Subcutaneous abdominal adipose tissue (tissue), 5 donors: Measurements from ENCODE around the gene ZNF780A.
"Not testable (repeated sequence)": the region's sequence is repeated elsewhere in the genome, so short reads cannot be mapped to it uniquely, and the experiment has no call there.

ENCODE experiments used
- H3K27ac ChIP-seq: one replicate; pipeline ENCODE4 v1.7.0; 2013; ENCODE audit warnings: low read depth, mild to moderate bottlenecking, inconsistent platforms, low read length, moderate library complexity
- H3K27me3 ChIP-seq, 5 donors: one replicate each; pipeline ENCODE4 v1.7.0; 2013; ENCODE audit warnings: low read length in 5 of 5, inconsistent platforms in 1 of 5; ENCODE audit not compliant: control insufficient read depth in 5 of 5, insufficient read depth in 4 of 5
- H3K36me3 ChIP-seq, 5 donors: one replicate each; pipeline ENCODE4 v1.7.0; 2013; ENCODE audit warnings: low read length in 5 of 5; ENCODE audit not compliant: control insufficient read depth in 5 of 5, insufficient read depth in 5 of 5
- H3K4me1 ChIP-seq, 5 donors: one replicate each; pipeline ENCODE4 v1.7.0; 2013; ENCODE audit warnings: low read length in 5 of 5, mild to moderate bottlenecking in 3 of 5, moderate library complexity in 1 of 5; ENCODE audit not compliant: control insufficient read depth in 5 of 5, insufficient read depth in 5 of 5
- H3K4me3 ChIP-seq, 5 donors: one replicate each; pipeline ENCODE4 v1.7.0; 2013; ENCODE audit warnings: low read length in 5 of 5, low read depth in 1 of 5
- H3K9ac ChIP-seq, 5 donors: one replicate each; pipeline ENCODE4 v1.7.0; 2013; ENCODE audit warnings: low read length in 5 of 5, mild to moderate bottlenecking in 4 of 5, moderate library complexity in 3 of 5
- H3K9me3 ChIP-seq, 5 donors: one replicate each; pipeline ENCODE4 v1.7.0; 2013; ENCODE audit warnings: low read length in 5 of 5; ENCODE audit not compliant: control insufficient read depth in 5 of 5
- donor health status: healthy.
- donor health status: healthy.
- donor health status: healthy.
- donor health status: healthy.
- donor health status: healthy.

The ZNF780A gene

DNA sequence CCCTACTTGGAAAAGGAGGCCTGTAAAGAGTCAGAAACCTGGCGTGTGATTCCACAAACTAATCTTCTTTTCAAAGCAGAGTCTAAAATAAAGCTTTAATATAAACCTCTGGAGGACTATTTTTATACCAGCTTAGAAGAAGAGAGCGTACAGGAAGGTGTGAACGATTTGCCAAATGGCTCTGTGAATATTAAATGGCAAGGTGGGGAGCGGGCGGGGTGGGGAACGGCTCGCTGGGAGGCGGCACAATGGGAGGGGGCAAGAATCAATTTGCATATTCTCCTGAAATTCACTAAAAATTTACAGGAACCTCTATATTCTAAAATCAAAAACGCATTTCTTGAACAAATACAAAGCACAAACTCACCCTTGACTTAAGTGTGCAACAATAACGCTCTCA lies 35.7 kb downstream of the ZNF780A start:
- Histone ChIP-seq H3K9me3 (peaks cover 10 to 21% (median 13%) of the 10 kb centered on the region in 5 donors), H3K4me3 (peak overlapping the region; percentile 74 to 98 (median 97)), H3K4me1 (peaks cover 0 to 24% (median 19%) of the 10 kb centered on the region in 5 donors), H3K36me3 (peaks cover 0 to 7% (median 0%) of the 10 kb centered on the region in 5 donors), H3K9ac (peak overlapping the region in 4 of 5 donors; percentile 73 to 91 (median 80)), H3K27me3 (no peaks in the 10 kb centered on the region), H3K27ac (no peak overlapping the region)

DNA sequence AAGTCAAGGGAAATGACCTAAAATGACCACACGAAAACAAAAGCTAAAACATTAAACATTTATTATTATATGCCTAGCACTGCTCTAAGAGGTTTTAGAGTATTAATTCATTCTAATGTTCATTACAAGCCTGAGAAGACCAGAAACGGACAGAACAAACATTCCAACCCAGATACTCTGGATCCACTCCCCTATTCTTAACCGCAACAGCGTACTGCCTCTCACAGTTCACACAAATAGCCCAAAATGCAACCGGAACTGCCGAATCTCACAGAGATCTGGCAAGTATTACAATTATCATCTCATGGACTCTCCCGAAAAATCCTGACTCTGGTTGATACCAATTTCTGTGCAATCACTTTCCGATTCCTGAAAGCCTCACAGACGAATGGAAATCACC lies 36.1 kb downstream of the ZNF780A start:
- peaks cover 0 to 24% (median 19%) of the 10 kb centered on the region in 5 donors for H3K4me1 ChIP-seq
- no peak overlapping the region for H3K9ac ChIP-seq
- no peaks in the 10 kb centered on the region for H3K27me3 ChIP-seq
- H3K27ac ChIP-seq: no peak overlapping the region
- peaks cover 0 to 7% (median 0%) of the 10 kb centered on the region in 5 donors for H3K36me3 ChIP-seq
- H3K9me3 ChIP-seq: peaks cover 7 to 17% (median 11%) of the 10 kb centered on the region in 5 donors
- H3K4me3 ChIP-seq: peak overlapping the region in 2 of 5 donors; percentile 74 to 97

DNA sequence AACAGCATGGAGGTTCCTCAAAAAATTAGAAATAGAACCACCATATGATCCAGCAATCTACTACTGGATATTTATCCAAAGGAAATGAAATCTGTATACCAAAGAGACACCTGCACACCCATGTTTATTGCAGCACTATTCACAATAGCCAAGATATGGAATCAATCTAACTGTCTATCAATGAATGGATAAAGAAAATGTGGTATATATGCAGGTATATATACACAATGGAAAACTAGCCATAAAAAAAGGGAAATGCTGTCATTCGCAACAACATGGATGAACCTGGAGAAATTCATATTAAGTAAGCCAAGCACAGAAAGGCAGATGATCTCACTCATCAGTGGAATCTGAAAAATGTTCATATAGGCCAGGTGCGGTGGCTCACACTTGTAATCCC lies 37.3 kb downstream of the ZNF780A start:
- peaks cover 0 to 18% (median 5%) of the 10 kb centered on the region in 5 donors for H3K36me3 ChIP-seq

DNA sequence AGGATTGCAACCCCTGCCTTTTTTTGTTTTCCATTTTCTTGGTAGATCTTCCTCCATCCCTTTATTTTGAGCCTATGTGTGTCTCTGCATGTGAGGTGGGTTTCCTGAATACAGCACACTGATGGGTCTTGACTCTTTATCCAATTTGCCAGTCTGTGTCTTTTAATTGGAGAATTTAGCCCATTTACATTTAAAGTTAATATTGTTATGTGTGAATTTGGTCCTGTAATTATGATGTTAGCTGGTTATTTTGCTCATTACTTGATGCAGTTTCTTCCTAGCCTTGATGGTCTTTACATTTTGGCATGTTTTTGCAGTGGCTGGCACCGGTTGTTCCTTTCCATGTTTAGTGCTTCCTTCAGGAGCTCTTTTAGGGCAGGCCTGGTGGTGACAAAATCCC lies 49.0 kb downstream of the ZNF780A start:
- H3K9ac ChIP-seq, H3K4me3 ChIP-seq, H3K27ac ChIP-seq, H3K27me3 ChIP-seq, H3K4me1 ChIP-seq: not testable (repeated sequence)
- Histone ChIP-seq H3K9me3 (peaks cover 12 to 23% (median 20%) of the 10 kb centered on the region in 5 donors), H3K36me3 (peaks cover 24 to 32% (median 30%) of the 10 kb centered on the region in 5 donors)

More for the DNA sequence above, 37.3 kb downstream of the ZNF780A start:
- H3K9ac ChIP-seq: no peak overlapping the region
- peaks cover 0 to 24% (median 19%) of the 10 kb centered on the region in 5 donors for H3K4me1 ChIP-seq
- H3K4me3 ChIP-seq: no peak overlapping the region
- H3K9me3 ChIP-seq: peaks cover 2 to 11% (median 4%) of the 10 kb centered on the region in 5 donors
- H3K27ac ChIP-seq: no peak overlapping the region
- H3K27me3 ChIP-seq: no peaks in the 10 kb centered on the region

DNA sequence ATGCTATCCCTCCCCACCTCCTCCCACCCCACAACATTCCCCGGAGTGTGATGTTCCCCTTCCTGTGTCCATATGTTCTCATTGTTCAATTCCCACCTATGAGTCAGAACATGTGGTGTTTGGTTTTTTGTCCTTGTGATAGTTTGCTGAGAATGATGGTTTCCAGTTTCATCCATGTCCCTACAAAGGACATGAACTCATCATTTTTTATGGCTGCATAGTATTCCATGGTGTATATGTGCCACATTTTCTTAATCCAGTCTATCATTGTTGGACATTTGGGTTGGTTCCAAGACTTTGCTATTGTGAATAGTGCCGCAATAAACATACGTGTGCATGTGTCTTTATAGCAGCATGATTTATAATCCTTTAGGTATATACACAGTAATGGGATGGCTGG lies 52.7 kb downstream of the ZNF780A start:
- not testable (repeated sequence) for H3K27ac ChIP-seq, H3K27me3 ChIP-seq, H3K4me3 ChIP-seq, H3K9ac ChIP-seq
- H3K4me1 ChIP-seq: peaks cover 0 to 12% (median 0%) of the 10 kb centered on the region in 5 donors
- H3K36me3 ChIP-seq: peaks cover 0 to 20% (median 0%) of the 10 kb centered on the region in 5 donors
- peaks cover 35 to 46% (median 46%) of the 10 kb centered on the region in 5 donors for H3K9me3 ChIP-seq

DNA sequence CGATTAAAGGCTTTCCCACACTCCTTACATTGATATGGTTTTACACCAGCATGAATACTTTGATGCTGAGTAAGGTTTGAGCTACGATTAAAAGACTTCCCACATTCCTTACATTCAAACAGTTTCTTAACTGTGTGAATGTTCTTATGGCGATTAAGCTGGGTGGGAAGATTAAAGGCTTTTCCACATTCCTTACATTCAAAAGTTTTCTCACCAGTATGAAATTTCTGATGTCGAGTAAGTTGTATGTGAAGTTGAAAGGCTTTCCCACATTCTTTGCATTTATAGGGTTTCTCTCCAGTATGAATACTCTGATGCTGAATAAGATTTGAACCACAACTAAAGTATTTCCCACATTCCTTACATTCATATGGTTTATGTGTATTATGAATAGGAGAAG lies 54.7 kb downstream of the ZNF780A start:
- Histone ChIP-seq H3K27ac (no peak overlapping the region), H3K36me3 (peaks cover 0 to 20% (median 0%) of the 10 kb centered on the region in 5 donors), H3K9me3 (peaks cover 46 to 65% (median 64%) of the 10 kb centered on the region in 5 donors), H3K4me3 (peak overlapping the region in 4 of 5 donors; percentile 21 to 40 (median 34)), H3K27me3 (no peaks in the 10 kb centered on the region), H3K9ac (no peak overlapping the region), H3K4me1 (peaks cover 0 to 12% (median 0%) of the 10 kb centered on the region in 5 donors)

DNA sequence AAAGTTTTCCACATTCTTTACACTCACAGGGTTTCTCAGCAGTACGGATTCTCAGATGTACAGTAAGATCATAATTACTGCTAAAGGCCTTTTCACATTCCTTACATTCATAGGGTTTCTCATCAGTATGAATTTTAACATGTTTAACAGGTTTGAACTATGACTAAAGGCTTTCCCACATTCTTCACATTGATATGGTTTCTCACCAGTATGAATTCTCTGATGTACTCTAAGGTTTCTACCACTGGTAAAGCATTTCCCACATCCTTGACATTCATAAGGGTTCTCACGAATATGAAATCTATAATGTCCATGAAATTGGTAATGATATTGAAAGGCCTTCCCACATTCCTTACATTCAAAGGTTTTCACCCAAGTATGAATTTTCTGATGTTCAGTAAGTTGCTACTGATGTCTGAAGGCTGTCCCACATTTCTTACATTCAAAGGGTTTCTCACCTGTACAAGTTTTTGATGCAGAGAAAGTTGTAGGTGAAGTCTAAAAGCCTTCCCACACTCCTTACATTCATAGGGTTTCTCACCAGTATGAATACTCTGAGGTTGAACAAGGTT lies 56.7 kb downstream of the ZNF780A start:
- peaks cover 49 to 83% (median 80%) of the 10 kb centered on the region in 5 donors for H3K9me3 ChIP-seq
- H3K27ac ChIP-seq: no peak overlapping the region
- no peak overlapping the region for H3K9ac ChIP-seq
- H3K4me3 ChIP-seq: peak overlapping the region in 4 of 5 donors; percentile 12 to 55 (median 35)
- H3K36me3 ChIP-seq: peaks cover 0 to 20% (median 0%) of the 10 kb centered on the region in 5 donors
- H3K27me3 ChIP-seq: no peaks in the 10 kb centered on the region
- H3K4me1 ChIP-seq: peaks cover 0 to 12% (median 0%) of the 10 kb centered on the region in 5 donors

DNA sequence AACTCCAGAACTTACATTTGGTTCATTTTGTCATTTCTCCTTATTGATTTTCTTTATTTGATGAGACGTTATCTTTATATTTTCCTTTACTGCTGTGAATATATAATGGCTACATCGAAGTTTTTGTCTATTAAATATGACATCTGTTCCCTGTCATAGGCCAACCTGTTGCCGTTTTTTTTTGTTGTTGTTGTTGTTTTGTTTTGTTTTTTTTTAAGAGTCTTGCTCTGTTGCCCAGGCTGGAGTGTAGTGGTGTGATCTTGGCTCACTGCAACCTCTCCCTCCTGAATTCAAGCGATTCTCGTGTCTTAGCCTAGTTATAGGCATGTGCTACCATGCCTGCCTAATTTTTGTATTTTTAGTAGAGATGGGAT lies 64.2 kb downstream of the ZNF780A start:
- Histone ChIP-seq H3K4me3 (peak overlapping the region in 3 of 5 donors; percentile 2 to 44 (median 40)), H3K9me3 (peaks cover 34 to 84% (median 66%) of the 10 kb centered on the region in 5 donors)

DNA sequence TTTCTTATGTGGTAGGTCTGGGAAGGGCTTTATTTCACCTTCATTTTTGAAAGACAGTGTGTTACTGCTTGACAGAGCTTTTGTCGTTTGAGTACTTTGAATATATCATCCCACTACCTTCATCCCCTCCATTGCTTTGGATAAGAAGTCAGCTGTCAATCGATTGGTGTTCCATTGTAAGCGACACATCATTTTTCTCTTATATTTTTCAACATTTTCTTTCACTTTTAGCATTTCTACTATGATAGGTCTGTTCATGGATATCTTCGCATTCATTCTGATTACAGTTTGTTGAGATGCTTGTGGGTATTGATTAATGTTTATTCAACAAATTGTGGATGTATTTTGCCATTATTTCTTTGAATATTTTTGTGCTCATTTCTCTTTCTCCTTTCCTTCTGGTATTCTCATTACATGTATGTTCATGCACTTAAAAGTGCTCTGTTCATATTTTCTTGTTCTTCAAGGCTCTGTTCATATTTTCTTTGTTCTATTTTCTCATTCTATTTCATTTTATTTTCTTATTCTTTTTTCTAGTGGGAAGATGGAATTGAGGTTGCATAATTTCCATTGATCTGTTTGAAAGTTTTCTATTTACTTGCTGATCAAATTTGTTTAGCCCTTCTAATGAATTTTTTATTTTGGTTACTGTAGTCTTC lies 64.7 kb downstream of the ZNF780A start:
- Histone ChIP-seq H3K4me3 (peak overlapping the region in 1 of 5 donors; percentile 2), H3K9me3 (peaks cover 31 to 78% (median 62%) of the 10 kb centered on the region in 5 donors), H3K9ac (no peak overlapping the region), H3K36me3 (no peaks in the 10 kb centered on the region), H3K27me3 (no peaks in the 10 kb centered on the region), H3K27ac (no peak overlapping the region), H3K4me1 (no peaks in the 10 kb centered on the region)

More for the DNA sequence above, 64.2 kb downstream of the ZNF780A start:
- Histone ChIP-seq H3K36me3 (no peaks in the 10 kb centered on the region), H3K27ac (no peak overlapping the region), H3K4me1 (no peaks in the 10 kb centered on the region), H3K27me3 (no peaks in the 10 kb centered on the region), H3K9ac (no peak overlapping the region)

DNA sequence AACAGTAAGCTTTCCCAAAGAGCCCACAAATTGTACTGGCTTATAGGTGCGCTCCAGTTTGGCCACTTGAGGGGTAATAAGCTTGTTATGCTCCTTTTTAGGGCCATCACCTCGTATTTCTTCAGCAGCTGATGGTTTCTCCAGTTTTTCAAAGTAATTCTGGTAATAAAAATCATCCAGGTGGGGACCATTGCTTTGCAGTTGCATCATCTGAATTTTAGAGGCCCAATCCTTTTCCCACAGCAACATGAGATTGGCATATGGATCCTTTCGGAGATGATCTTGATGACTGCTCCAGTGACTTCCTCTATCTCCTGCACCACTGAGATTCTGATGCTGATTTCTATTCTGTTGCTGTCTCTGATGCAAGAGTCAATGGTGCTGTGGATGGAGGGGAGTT lies 66.8 kb downstream of the ZNF780A start:
- no peaks in the 10 kb centered on the region for H3K36me3 ChIP-seq
- H3K4me1 ChIP-seq: no peaks in the 10 kb centered on the region
- H3K27ac ChIP-seq: no peak overlapping the region
- peaks cover 28 to 68% (median 56%) of the 10 kb centered on the region in 5 donors for H3K9me3 ChIP-seq
- no peak overlapping the region for H3K9ac ChIP-seq
- H3K4me3 ChIP-seq: peak overlapping the region in 3 of 5 donors; percentile 35 to 42 (median 35)
- no peaks in the 10 kb centered on the region for H3K27me3 ChIP-seq
